K562 (cell line): Measurements from ENCODE around the gene CCDC28B. TPM values are rescaled to one million over a fixed set of nuclear protein-coding genes. Genes with fewer than 3 reads are reported as not detected.
A peak's percentile ranks its signal among the peaks of the same experiment; 100 is the strongest.

Experiments
- BRCA1 ChIP-seq, 2 experiments: fragments of 450-650 bp in 1 of 2; sonication (generic) in 1 of 2; formaldehyde crosslinking in 1 of 2; IDR thresholded peaks; 2 replicates each; pipeline versions ENCODE4 v1.5.0 to v1.6.1; 2017 to 2020; ENCODE audit warnings: mild to moderate bottlenecking in 1 of 2, missing genetic modification reagents in 1 of 2
- CBX3 ChIP-seq, 2 experiments: IDR thresholded peaks; 1 replicate in 1 of 2; 2 replicates in 1 of 2; pipeline ENCODE4 v1.6.1; 2012; ENCODE audit warnings: inconsistent platforms in 2 of 2, low read length in 2 of 2, borderline replicate concordance in 1 of 2, control low read depth in 1 of 2
- CHAMP1 ChIP-seq: fragments of 450-650 bp; IDR thresholded peaks from 2 replicates; pipeline ENCODE4 v1.6.1; 2016; ENCODE audit warnings: mild to moderate bottlenecking
- DIDO1 ChIP-seq: fragments of 450-650 bp; IDR thresholded peaks from 2 replicates; pipeline ENCODE4 v1.6.1; 2016; ENCODE audit warnings: low read depth, missing biosample characterization, missing genetic modification characterization
- ELF2 ChIP-seq: fragments of 250-450 bp; sonication (Bioruptor Pico); IDR thresholded peaks from 2 replicates; pipeline ENCODE4 v1.5.0; 2021; ENCODE audit warnings: mild to moderate bottlenecking
- EZH2 ChIP-seq: IDR thresholded peaks from 2 replicates; pipeline ENCODE4 v1.6.1; 2012; ENCODE audit warnings: low read depth, mild to moderate bottlenecking, inconsistent platforms, low read length, borderline replicate concordance
- FUS ChIP-seq: fragments of 200-400 bp; formaldehyde crosslinking; optimal IDR thresholded peaks from 2 replicates; pipeline ENCODE3; 2017; ENCODE audit warnings: low read depth, low read length
- GATAD2A ChIP-seq: fragments of 450-650 bp; IDR thresholded peaks from 2 replicates; pipeline ENCODE4 v1.6.1; 2017
- HMG20B ChIP-seq: fragments of 250-450 bp; sonication (Bioruptor Pico); IDR thresholded peaks from 2 replicates; pipeline ENCODE4 v1.5.0; 2021; ENCODE audit warnings: mild to moderate bottlenecking
- JUN ChIP-seq, 2 experiments: sonication (generic) in 1 of 2; formaldehyde crosslinking in 1 of 2; IDR thresholded peaks; 2 replicates each; pipeline versions ENCODE4 v1.6.1 to v1.8.0; 2012 to 2022; ENCODE audit warnings: borderline replicate concordance in 2 of 2, mild to moderate bottlenecking in 2 of 2, improper control_type of control experiment in 1 of 2, low read depth in 1 of 2, low read length in 1 of 2, missing genetic modification reagents in 1 of 2
- KLF6 ChIP-seq: fragments of 250-450 bp; sonication (Bioruptor Pico); IDR thresholded peaks from 2 replicates; pipeline ENCODE4 v1.4.0; 2020; ENCODE audit warnings: mild to moderate bottlenecking, moderate library complexity, borderline replicate concordance
- LEF1 ChIP-seq: fragments of 450-650 bp; IDR thresholded peaks from 2 replicates; pipeline ENCODE4 v1.6.1; 2016; ENCODE audit warnings: mild to moderate bottlenecking
- MAFG ChIP-seq: fragments of 450-650 bp; conservative IDR thresholded peaks from 2 replicates; pipeline ENCODE4 v1.6.1; 2016; ENCODE audit warnings: missing genetic modification characterization, missing compliant biosample characterization
- NFXL1 ChIP-seq: fragments of 450-650 bp; formaldehyde crosslinking; IDR thresholded peaks from 2 replicates; pipeline ENCODE4 v1.4.0; 2021; ENCODE audit warnings: mild to moderate bottlenecking
- SMARCB1 ChIP-seq: IDR thresholded peaks from 2 replicates; pipeline ENCODE4 v1.6.1; 2011; ENCODE audit warnings: improper control_type of control experiment, low read depth; ENCODE audit not compliant: insufficient read length
- SNRNP70 ChIP-seq: fragments of 200-400 bp; formaldehyde crosslinking; optimal IDR thresholded peaks from 2 replicates; pipeline ENCODE3; 2017; ENCODE audit warnings: low read depth, low read length
- SRSF3 ChIP-seq: fragments of 200-400 bp; formaldehyde crosslinking; IDR thresholded peaks from 2 replicates; pipeline ENCODE4 v1.6.1; 2016; ENCODE audit warnings: mild to moderate bottlenecking, low read length, moderate library complexity; ENCODE audit not compliant: insufficient read depth
- TAF15 ChIP-seq: fragments of 200-400 bp; formaldehyde crosslinking; IDR thresholded peaks from 2 replicates; pipeline ENCODE4 v1.6.1; 2017; ENCODE audit warnings: mild to moderate bottlenecking, low read depth, low read length, moderate library complexity
- TBL1XR1 ChIP-seq, 2 experiments: IDR thresholded peaks; 2 replicates each; pipeline ENCODE4 v1.6.1; 2012; ENCODE audit warnings: improper control_type of control experiment in 2 of 2, low read length in 2 of 2, mild to moderate bottlenecking in 1 of 2
- TGIF2 ChIP-seq: sonication (generic); formaldehyde crosslinking; IDR thresholded peaks from 2 replicates; pipeline ENCODE4 v1.8.1; 2022; ENCODE audit warnings: mild to moderate bottlenecking, missing genetic modification reagents, moderate library complexity
- ZBTB17 ChIP-seq: fragments of 450-650 bp; formaldehyde crosslinking; IDR thresholded peaks from 2 replicates; pipeline ENCODE4 v1.4.0; 2020; ENCODE audit warnings: mild to moderate bottlenecking
- ZBTB9 ChIP-seq: fragments of 450-650 bp; formaldehyde crosslinking; IDR thresholded peaks from 2 replicates; pipeline ENCODE4 v1.4.0; 2020; ENCODE audit warnings: mild to moderate bottlenecking, moderate library complexity
- ZFX ChIP-seq: sonication (generic); formaldehyde crosslinking; IDR thresholded peaks from 2 replicates; pipeline ENCODE4 v1.8.0; 2022; ENCODE audit warnings: mild to moderate bottlenecking, missing genetic modification reagents, moderate library complexity
- ZNF12 ChIP-seq: sonication (generic); formaldehyde crosslinking; IDR thresholded peaks from 2 replicates; pipeline ENCODE4 v1.4.0; 2020; ENCODE audit warnings: mild to moderate bottlenecking, missing genetic modification reagents
- ZNF766 ChIP-seq: fragments of 200-800 bp; sonication (Bioruptor generic); conservative IDR thresholded peaks from 2 replicates; pipeline ENCODE4 v1.6.1; 2016; ENCODE audit warnings: missing genetic modification characterization, missing compliant biosample characterization
- polyA plus RNA-seq, 8 experiments: library from polyadenylated mRNA; depleted of rRNA in 4 of 8; stranded (reverse) in 5 of 8; unstranded in 3 of 8; fragments of >200 nt; fragmentation: Nextera tagmentation in 2 of 8; fragmentation: Illumina TruSeq in 1 of 8; extraction: Ambion mirVana in 2 of 8; extraction: Trizol in 1 of 8; gene quantifications; 2 replicates each; pipeline versions ENCODE4 v1.2.1 to v1.2.3, GENCODE V29; 2011 to 2014; ENCODE audit warnings: inconsistent platforms in 1 of 8, missing spikeins in 1 of 8
- total RNA-seq, 7 experiments: library from RNA; depleted of rRNA in 6 of 7; stranded (reverse); fragments of >200 nt in 6 of 7; fragmentation: Illumina TruSeq in 2 of 7; extraction: Trizol in 2 of 7; gene quantifications; 2 replicates each; pipeline versions ENCODE4 v1.2.1 to v1.2.3, GENCODE V29; 2011 to 2021; ENCODE audit warnings: low replicate concordance in 1 of 7

Gene CCDC28B
- total and polyA plus RNA-seq, 9 of the 15 experiments (the other 6 are each of a cell fraction or from before 2014, with no cell fraction given): 5.7 to 54.5 (median 31.7) TPM

- TF ChIP-seq ZBTB9 (CRISPR knock-in tag) (peak; percentile 75; the same call in 1 of the 2 replicates), CBX3 (IDR thresholded peaks at IDR 0.05; ENCODE audit: borderline replicate concordance in 1 of 2, low read length in 2 of 2) (peak in 1 of 2 experiments; percentile 25; a peak in 1 of 3 replicates), ZFX (peak; percentile 96), SMARCB1 (peak; percentile 89), TAF15 (no peak), DIDO1 (tag) (peak; percentile 79; the same call in 1 of the 2 replicates), HMG20B (CRISPR knock-in tag) (no peak), CHAMP1 (no peak), MAFG (tag) (no peak), TBL1XR1 (IDR thresholded peaks at IDR 0.05; ENCODE audit: low read length in 2 of 2) (peak in 1 of 2 experiments; percentile 72; a peak in 1 of 4 replicates), ZNF766 (no peak), ELF2 (CRISPR knock-in tag) (peak; percentile 36; the same call in 1 of the 2 replicates), KLF6 (no peak), NFXL1 (no peak; the same call in 1 of the 2 replicates), FUS (no peak), JUN (IDR thresholded peaks at IDR 0.05; ENCODE audit: borderline replicate concordance, low read depth, low read length) (peak; percentile 65; the same call in 1 of the 2 replicates), JUN (CRISPR knock-in tag; IDR thresholded peaks at IDR 0.05; ENCODE audit: borderline replicate concordance) (peak; percentile 74; the same call in 1 of the 2 replicates), TGIF2 (CRISPR knock-in tag) (no peak), EZH2 (no peak), LEF1 (no peak), SRSF3 (peak; percentile 95), ZBTB17 (CRISPR knock-in tag) (no peak), SNRNP70 (no peak), BRCA1 (IDR thresholded peaks at IDR 0.05) (no peak), BRCA1 (CRISPR knock-in tag; IDR thresholded peaks at IDR 0.05) (no peak), GATAD2A (no peak), ZNF12 (no peak)
These were observed 5.3 kb downstream of the CCDC28B start, which contains the start of gene IQCC (continued) for GRCh38 chr1:32205401-32206370.
